ENCODE data around the gene DDA1.

The DDA1 gene

GRCh38 chr19:17323964-17324332 lies 14.6 kb downstream of the DDA1 start:
- Histone ChIP-seq H3K36me3 (ENCODE audit: control insufficient read depth, insufficient read depth, low read length) (peaks cover 8% of the 10 kb centered on the region), H3K27me3 (ENCODE audit: control insufficient read depth, insufficient read depth, low read length, poor library complexity, severe bottlenecking) (peaks cover 4% of the 10 kb centered on the region)
- 88 to 97% methylated on average over 7 of the region's 7 CpGs for WGBS, 2 experiments

GRCh38 chr19:17324357-17325114 lies 15.2 kb downstream of the DDA1 start:
- H3K4me1 ChIP-seq (ENCODE audit: control insufficient read depth, insufficient read depth, low read length) = peaks cover 9% of the 10 kb centered on the region
- 95% methylated on average over 28 of the region's 28 CpGs for WGBS, 2 experiments
- H3K27me3 ChIP-seq (ENCODE audit: control insufficient read depth, insufficient read depth, low read length, poor library complexity, severe bottlenecking) = peaks cover 10% of the 10 kb centered on the region
- peaks cover 5% of the 10 kb centered on the region for H3K36me3 ChIP-seq (ENCODE audit: control insufficient read depth, insufficient read depth, low read length)
- no peak overlapping the region for H3K27ac ChIP-seq (ENCODE audit: insufficient read depth, low read depth, low read length, poor library complexity, severe bottlenecking)
- no peak overlapping the region for H3K4me3 ChIP-seq (ENCODE audit: insufficient read depth, low read depth, low read length)
- H3K9me3 ChIP-seq (ENCODE audit: control insufficient read depth, low read length) = no peaks in the 10 kb centered on the region

More at GRCh38 chr19:17323964-17324332, 14.6 kb downstream of the DDA1 start:
- Histone ChIP-seq H3K4me1 (ENCODE audit: control insufficient read depth, insufficient read depth, low read length) (peaks cover 9% of the 10 kb centered on the region), H3K9me3 (ENCODE audit: control insufficient read depth, low read length) (no peaks in the 10 kb centered on the region), H3K27ac (ENCODE audit: insufficient read depth, low read depth, low read length, poor library complexity, severe bottlenecking) (no peak overlapping the region), H3K4me3 (ENCODE audit: insufficient read depth, low read depth, low read length) (no peak overlapping the region)

- 95 to 96% methylated on average over 20 of the region's 20 CpGs for WGBS, 2 experiments
- H3K36me3 ChIP-seq (ENCODE audit: control insufficient read depth, insufficient read depth, low read length) = peaks cover 4% of the 10 kb centered on the region
- peaks cover 12% of the 10 kb centered on the region for H3K27me3 ChIP-seq (ENCODE audit: control insufficient read depth, insufficient read depth, low read length, poor library complexity, severe bottlenecking)
Observed at GRCh38 chr19:17325133-17325532, 15.8 kb downstream of the DDA1 start.

GRCh38 chr19:17325881-17326594 lies 16.7 kb downstream of the DDA1 start:
- 94 to 97% methylated on average over 17 of the region's 17 CpGs for WGBS, 2 experiments
- peaks cover 9% of the 10 kb centered on the region for H3K4me1 ChIP-seq (ENCODE audit: control insufficient read depth, insufficient read depth, low read length)
- no peak overlapping the region for H3K4me3 ChIP-seq (ENCODE audit: insufficient read depth, low read depth, low read length)
- H3K27ac ChIP-seq (ENCODE audit: insufficient read depth, low read depth, low read length, poor library complexity, severe bottlenecking) = no peak overlapping the region
- H3K36me3 ChIP-seq (ENCODE audit: control insufficient read depth, insufficient read depth, low read length) = peaks cover 4% of the 10 kb centered on the region
- H3K27me3 ChIP-seq (ENCODE audit: control insufficient read depth, insufficient read depth, low read length, poor library complexity, severe bottlenecking) = peaks cover 12% of the 10 kb centered on the region
- H3K9me3 ChIP-seq (ENCODE audit: control insufficient read depth, low read length) = no peaks in the 10 kb centered on the region

More at GRCh38 chr19:17325133-17325532, 15.8 kb downstream of the DDA1 start:
- Histone ChIP-seq H3K9me3 (ENCODE audit: control insufficient read depth, low read length) (no peaks in the 10 kb centered on the region), H3K4me1 (ENCODE audit: control insufficient read depth, insufficient read depth, low read length) (peaks cover 9% of the 10 kb centered on the region), H3K27ac (ENCODE audit: insufficient read depth, low read depth, low read length, poor library complexity, severe bottlenecking) (no peak overlapping the region), H3K4me3 (ENCODE audit: insufficient read depth, low read depth, low read length) (no peak overlapping the region)

- Histone ChIP-seq H3K36me3 (ENCODE audit: control insufficient read depth, insufficient read depth, low read length) (peaks cover 4% of the 10 kb centered on the region), H3K9me3 (ENCODE audit: control insufficient read depth, low read length) (no peaks in the 10 kb centered on the region), H3K4me3 (ENCODE audit: insufficient read depth, low read depth, low read length) (no peak overlapping the region), H3K27me3 (ENCODE audit: control insufficient read depth, insufficient read depth, low read length, poor library complexity, severe bottlenecking) (peaks cover 12% of the 10 kb centered on the region), H3K4me1 (ENCODE audit: control insufficient read depth, insufficient read depth, low read length) (peaks cover 9% of the 10 kb centered on the region), H3K27ac (ENCODE audit: insufficient read depth, low read depth, low read length, poor library complexity, severe bottlenecking) (no peak overlapping the region)
- WGBS, 2 experiments = 81 to 83% methylated on average over 11 of the region's 11 CpGs
Observed at GRCh38 chr19:17326595-17326966, 17.2 kb downstream of the DDA1 start.

- 69 to 70% methylated on average over 27 of the region's 27 CpGs for WGBS, 2 experiments
- H3K27me3 ChIP-seq (ENCODE audit: control insufficient read depth, insufficient read depth, low read length, poor library complexity, severe bottlenecking) = peaks cover 12% of the 10 kb centered on the region
- H3K36me3 ChIP-seq (ENCODE audit: control insufficient read depth, insufficient read depth, low read length) = peaks cover 4% of the 10 kb centered on the region
- peak overlapping the region; percentile 27 for H3K27ac ChIP-seq (ENCODE audit: insufficient read depth, low read depth, low read length, poor library complexity, severe bottlenecking)
- peaks cover 9% of the 10 kb centered on the region for H3K4me1 ChIP-seq (ENCODE audit: control insufficient read depth, insufficient read depth, low read length)
- H3K4me3 ChIP-seq (ENCODE audit: insufficient read depth, low read depth, low read length) = peak overlapping the region; percentile 47
- H3K9me3 ChIP-seq (ENCODE audit: control insufficient read depth, low read length) = no peaks in the 10 kb centered on the region
Observed at GRCh38 chr19:17327068-17327653, 17.8 kb downstream of the DDA1 start.

- Histone ChIP-seq H3K27me3 (ENCODE audit: control insufficient read depth, insufficient read depth, low read length, poor library complexity, severe bottlenecking) (peaks cover 12% of the 10 kb centered on the region), H3K36me3 (ENCODE audit: control insufficient read depth, insufficient read depth, low read length) (peaks cover 6% of the 10 kb centered on the region), H3K4me1 (ENCODE audit: control insufficient read depth, insufficient read depth, low read length) (peaks cover 9% of the 10 kb centered on the region), H3K9me3 (ENCODE audit: control insufficient read depth, low read length) (no peaks in the 10 kb centered on the region), H3K27ac (ENCODE audit: insufficient read depth, low read depth, low read length, poor library complexity, severe bottlenecking) (peak overlapping the region; percentile 37), H3K4me3 (ENCODE audit: insufficient read depth, low read depth, low read length) (peak overlapping the region; percentile 47)
- WGBS, 2 experiments = 3 to 4% methylated on average over 61 to 64 of the region's 64 CpGs
Observed at GRCh38 chr19:17327654-17328516, 18.5 kb downstream of the DDA1 start.

GRCh38 chr19:17328517-17329365 lies 19.4 kb downstream of the DDA1 start:
- Histone ChIP-seq H3K9me3 (ENCODE audit: control insufficient read depth, low read length) (no peaks in the 10 kb centered on the region), H3K27ac (ENCODE audit: insufficient read depth, low read depth, low read length, poor library complexity, severe bottlenecking) (no peak overlapping the region)

More at GRCh38 chr19:17328517-17329365, 19.4 kb downstream of the DDA1 start:
- Histone ChIP-seq H3K4me1 (ENCODE audit: control insufficient read depth, insufficient read depth, low read length) (peaks cover 9% of the 10 kb centered on the region), H3K4me3 (ENCODE audit: insufficient read depth, low read depth, low read length) (peak overlapping the region; percentile 47), H3K27me3 (ENCODE audit: control insufficient read depth, insufficient read depth, low read length, poor library complexity, severe bottlenecking) (peaks cover 12% of the 10 kb centered on the region), H3K36me3 (ENCODE audit: control insufficient read depth, insufficient read depth, low read length) (peaks cover 9% of the 10 kb centered on the region)
- WGBS, 2 experiments = 26% methylated on average over 87 of the region's 94 CpGs

All from ectodermal cell (in vitro differentiated cells).